Kidney epithelial cell (primary cell): ENCODE data around the gene GARIN1A. TPM values are rescaled to one million over a fixed set of nuclear protein-coding genes. Genes with fewer than 3 reads are reported as not detected.

Experiments used
- DNase-seq: peaks from one replicate; pipeline ENCODE4 v3.0.0-alpha.2; 2010; ENCODE audit warnings: low read depth
- H3K27me3 ChIP-seq: 2 replicates; pipeline ENCODE4 v1.6.0; 2011; ENCODE audit warnings: low read length; ENCODE audit not compliant: control insufficient read depth, insufficient read depth
- H3K36me3 ChIP-seq: 2 replicates; pipeline ENCODE4 v1.5.1; 2011; ENCODE audit warnings: low read length; ENCODE audit not compliant: control insufficient read depth, insufficient read depth
- H3K4me3 ChIP-seq: 2 replicates; pipeline ENCODE4 v1.5.1; 2011; ENCODE audit warnings: low read depth, mild to moderate bottlenecking, control low read depth, low read length
- CTCF ChIP-seq: IDR thresholded peaks from 2 replicates; pipeline ENCODE4 v1.5.1; 2011; ENCODE audit warnings: mild to moderate bottlenecking, moderate library complexity, low read length, control low read depth, inconsistent platforms; ENCODE audit not compliant: insufficient read depth, poor library complexity, severe bottlenecking
- total RNA-seq: library from RNA; depleted of rRNA; stranded (reverse); fragments of >200 nt; gene quantifications from 2 replicates; pipeline ENCODE4 v1.2.3, GENCODE V29; 2015

Gene GARIN1A
- total RNA-seq, 1 donor from 2014 or later: 0.17 TPM

GRCh38 chr7:128694738-128695137 is 22.6 kb downstream of the GARIN1A start:
- Histone ChIP-seq H3K36me3 (no peaks in the 10 kb centered on the region), H3K4me3 (no peak overlapping the region), H3K27me3 (peaks cover 11% of the 10 kb centered on the region)
- TF ChIP-seq CTCF: no peak
- DNase-seq: no peak

GRCh38 chr7:128697302-128697905 is 25.3 kb downstream of the GARIN1A start:
- TF ChIP-seq CTCF: peak; percentile 39
- Histone ChIP-seq H3K36me3 (no peaks in the 10 kb centered on the region), H3K4me3 (peak overlapping the region; percentile 41), H3K27me3 (peaks cover 11% of the 10 kb centered on the region)
- no peak for DNase-seq

DNA sequence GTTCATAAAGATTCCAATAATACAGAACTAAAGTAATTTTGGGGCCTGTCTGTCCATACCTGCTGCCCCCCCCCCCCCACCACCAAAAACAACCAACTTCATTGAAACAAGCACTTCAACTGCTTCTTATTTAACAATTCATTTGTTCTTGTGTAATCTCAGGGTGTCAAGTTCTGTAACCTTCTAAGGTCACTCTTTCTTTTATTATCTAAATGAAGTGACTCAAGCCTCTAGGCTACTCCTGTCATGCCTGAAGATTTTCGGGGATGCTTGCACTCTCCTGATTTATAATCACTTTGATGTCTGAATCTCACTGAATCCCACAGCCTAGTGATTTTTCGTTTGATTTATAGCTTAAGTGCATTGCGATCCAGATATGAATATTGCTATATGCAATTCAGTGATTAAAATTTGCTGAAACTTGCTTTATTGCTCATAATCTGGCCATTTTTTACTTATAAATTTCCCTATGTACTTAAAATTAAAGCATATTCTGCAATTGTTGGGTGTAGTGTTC is 27.2 kb downstream of the GARIN1A start:
- no peak for TF ChIP-seq CTCF

DNA sequence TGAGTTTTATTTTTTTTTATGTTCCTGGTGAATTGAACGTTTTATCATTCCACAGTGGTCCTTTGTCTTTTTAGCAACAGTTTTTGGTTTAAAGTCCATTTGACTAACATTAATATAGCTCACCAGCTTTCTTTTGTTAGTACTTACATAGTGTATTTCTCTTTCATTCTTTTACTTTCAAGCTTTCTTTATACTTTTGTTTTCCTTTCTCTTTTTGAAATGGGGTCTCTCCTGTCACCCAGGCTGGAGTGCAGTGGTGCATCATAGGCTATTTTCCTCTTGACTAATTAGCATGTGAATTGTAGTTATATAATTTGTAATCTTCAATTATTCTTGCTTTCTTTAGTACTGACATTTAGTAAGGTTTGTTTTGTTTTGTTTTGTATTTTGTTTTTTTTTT is 27.8 kb downstream of the GARIN1A start:
- Histone ChIP-seq H3K27me3 (peaks cover 11% of the 10 kb centered on the region), H3K36me3 (no peaks in the 10 kb centered on the region), H3K4me3 (no peak overlapping the region)
- TF ChIP-seq CTCF: no peak
- DNase-seq: no peak

More for the DNA sequence above, 27.2 kb downstream of the GARIN1A start:
- no peak for DNase-seq
- no peak overlapping the region for H3K4me3 ChIP-seq
- H3K27me3 ChIP-seq: peaks cover 11% of the 10 kb centered on the region
- H3K36me3 ChIP-seq: no peaks in the 10 kb centered on the region

DNA sequence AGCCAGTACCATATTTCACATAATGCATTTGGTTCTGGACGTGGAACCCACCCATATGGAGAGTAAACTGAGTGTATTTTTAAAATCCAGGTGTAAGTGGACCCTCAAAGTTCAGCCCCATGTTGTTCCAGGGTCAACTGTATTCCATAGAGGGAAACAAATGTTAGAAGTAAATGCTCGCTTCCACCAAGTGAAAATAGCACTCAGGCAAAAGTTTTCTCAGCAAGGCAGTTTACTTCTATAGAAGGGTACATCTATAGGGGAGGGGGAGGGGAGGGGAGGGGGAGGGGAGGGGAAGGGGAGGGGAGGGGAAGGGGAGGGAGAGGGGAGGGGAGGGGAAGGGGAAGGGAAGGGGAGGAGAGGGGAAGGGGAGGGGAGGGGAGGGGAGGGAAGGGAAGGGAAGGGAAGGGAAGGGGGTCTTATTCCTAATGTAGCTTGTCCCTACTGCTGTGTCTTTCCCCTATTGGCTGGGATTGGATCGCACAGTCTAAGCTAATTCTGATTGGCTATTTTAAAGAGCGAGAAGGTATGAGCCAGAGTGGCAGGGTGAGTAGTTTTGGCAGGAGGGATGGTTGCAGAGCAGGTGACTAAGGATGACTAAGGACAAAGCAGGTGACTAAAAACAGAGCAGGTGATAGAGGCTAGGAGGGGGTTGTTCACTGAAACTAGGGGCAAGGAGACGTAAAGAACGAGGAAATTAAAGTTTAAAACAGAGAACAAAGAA is 29.1 kb downstream of the GARIN1A start:
- Histone ChIP-seq H3K36me3 (no peaks in the 10 kb centered on the region), H3K4me3 (no peak overlapping the region), H3K27me3 (peaks cover 11% of the 10 kb centered on the region)
- no peak for DNase-seq
- no peak for TF ChIP-seq CTCF
